Gastroesophageal sphincter (tissue), 4 donors: ENCODE results near the gene PRKN. TPM values are rescaled to one million over a fixed set of nuclear protein-coding genes. Genes with fewer than 3 reads are reported as not detected.

Experiments used
- ATAC-seq: fragments of 150-250 bp; one replicate; pipeline ENCODE4 v1.9.1; 2016; ENCODE audit warnings: mild to moderate bottlenecking, moderate library complexity
- H3K27ac ChIP-seq, 4 donors: fragments of 200-600 bp; sonication (generic) in 3 of 4; 1 replicate in 3 of 4; 2 replicates in 1 of 4; pipeline ENCODE4 v1.5.1; 2016 to 2019
- H3K27me3 ChIP-seq: fragments of 200-600 bp; sonication (generic); one replicate; pipeline ENCODE4 v1.5.1; 2019
- H3K36me3 ChIP-seq, 2 donors: fragments of 200-600 bp; sonication (generic); one replicate each; pipeline ENCODE4 v1.5.1; 2019; ENCODE audit warnings: control low read depth in 1 of 2
- H3K4me1 ChIP-seq, 3 donors: fragments of 200-600 bp; sonication (generic); 1 replicate in 2 of 3; 2 replicates in 1 of 3; pipeline ENCODE4 v1.5.1; 2016 to 2019; ENCODE audit warnings: control low read depth in 2 of 3
- H3K4me3 ChIP-seq, 2 donors: fragments of 200-600 bp; sonication (generic); one replicate each; pipeline ENCODE4 v1.5.1; 2019; ENCODE audit warnings: mild to moderate bottlenecking in 1 of 2, moderate library complexity in 1 of 2
- H3K9me3 ChIP-seq, 3 donors: fragments of 200-600 bp; sonication (generic); one replicate each; pipeline ENCODE4 v1.5.1; 2017 to 2019; ENCODE audit warnings: control low read depth in 2 of 3
- CTCF ChIP-seq, 4 experiments: fragments of 200-600 bp in 2 of 4; fragments of 450-650 bp in 2 of 4; sonication (generic) in 1 of 4; IDR thresholded peaks; one replicate each; pipeline ENCODE4 v1.5.1; 2017 to 2019; ENCODE audit warnings: antibody characterized with exemption in 4 of 4, mild to moderate bottlenecking in 2 of 4, moderate library complexity in 2 of 4
- EP300 ChIP-seq: sonication (generic); formaldehyde crosslinking; IDR thresholded peaks from one replicate; pipeline ENCODE4 v1.6.1; 2017; ENCODE audit warnings: antibody characterized with exemption, mild to moderate bottlenecking
- POLR2A ChIP-seq, 2 donors: fragments of 450-650 bp; IDR thresholded peaks; one replicate each; pipeline ENCODE4 v1.6.1; 2017; ENCODE audit warnings: antibody characterized with exemption in 2 of 2, mild to moderate bottlenecking in 2 of 2, moderate library complexity in 1 of 2
- POLR2AphosphoS5 ChIP-seq: sonication (generic); formaldehyde crosslinking; IDR thresholded peaks from one replicate; pipeline ENCODE4 v1.6.1; 2017; ENCODE audit warnings: antibody characterized with exemption
- whole genome bisulfite sequencing, 2 donors: methylation state at CpG; one replicate each; pipeline ENCODE4 v1.1.5; 2018; ENCODE audit warnings: low coverage in 1 of 2; 5-methylcytosine and 5-hydroxymethylcytosine counted together
- total RNA-seq, 4 donors: library from RNA; depleted of rRNA; stranded (reverse); fragments of >200 nt; gene quantifications; one replicate each; pipeline ENCODE4 v1.1.0, GENCODE V29; 2016

The PRKN gene
- total RNA-seq, 4 donors from 2014 or later, result 8.4 to 58.6 (median 25.8) TPM

GRCh38 chr6:161750686-161751085 is 976.9 kb downstream of the PRKN start:
- TF ChIP-seq POLR2A (IDR thresholded peaks at IDR 0.05) (no peak), CTCF (IDR thresholded peaks at IDR 0.05) (no peak), POLR2AphosphoS5 (no peak)
- H3K36me3 ChIP-seq, result no peaks in the 10 kb centered on the region
- H3K4me3 ChIP-seq, result no peak overlapping the region
- no peak overlapping the region for H3K27ac ChIP-seq
- ATAC-seq, result no peak
- no peaks in the 10 kb centered on the region for H3K9me3 ChIP-seq
- WGBS, 2 donors, result 79 to 94% methylated on average over 2 to 3 of the region's 3 CpGs
- no peaks in the 10 kb centered on the region for H3K27me3 ChIP-seq
- no peaks in the 10 kb centered on the region for H3K4me1 ChIP-seq

- no peaks in the 10 kb centered on the region for H3K9me3 ChIP-seq
- no peak for ATAC-seq
- no peaks in the 10 kb centered on the region for H3K4me1 ChIP-seq
- TF ChIP-seq EP300, result no peak
- H3K27me3 ChIP-seq, result no peaks in the 10 kb centered on the region
- no peaks in the 10 kb centered on the region for H3K36me3 ChIP-seq
- no peak overlapping the region for H3K27ac ChIP-seq
- WGBS, 2 donors, result 94% methylated on average over 2 of the region's 4 CpGs; no CpG with 5 or more reads in 1 of the 2 donors
- H3K4me3 ChIP-seq, result no peak overlapping the region
Observed at GRCh38 chr6:161749576-161749975, 978.0 kb downstream of the PRKN start.

- no peaks in the 10 kb centered on the region for H3K9me3 ChIP-seq
- no peak overlapping the region for H3K4me3 ChIP-seq
- ATAC-seq, result no peak
- WGBS, 2 donors, result 65 to 82% methylated on average over 7 to 11 of the region's 18 CpGs
- no peak overlapping the region for H3K27ac ChIP-seq
- no peaks in the 10 kb centered on the region for H3K4me1 ChIP-seq
- H3K27me3 ChIP-seq, result no peaks in the 10 kb centered on the region
- no peaks in the 10 kb centered on the region for H3K36me3 ChIP-seq
- TF ChIP-seq CTCF (IDR thresholded peaks at IDR 0.05), result peak in 1 of 4 experiments; percentile 29
- no peak for TF ChIP-seq POLR2AphosphoS5
- no peak for TF ChIP-seq EP300
- TF ChIP-seq POLR2A (IDR thresholded peaks at IDR 0.05), result no peak
Observed at GRCh38 chr6:161748535-161749416, 978.8 kb downstream of the PRKN start.

GRCh38 chr6:161747506-161747905 is 980.1 kb downstream of the PRKN start:
- WGBS, 2 donors, result 87 to 89% methylated on average over 7 of the region's 7 CpGs
- Histone ChIP-seq H3K4me3 (no peak overlapping the region), H3K9me3 (no peaks in the 10 kb centered on the region), H3K4me1 (no peaks in the 10 kb centered on the region), H3K27ac (no peak overlapping the region), H3K27me3 (no peaks in the 10 kb centered on the region), H3K36me3 (no peaks in the 10 kb centered on the region)
- ATAC-seq, result no peak
- TF ChIP-seq EP300, result no peak
- no peak for TF ChIP-seq CTCF (IDR thresholded peaks at IDR 0.05)
- no peak for TF ChIP-seq POLR2AphosphoS5
- no peak for TF ChIP-seq POLR2A (IDR thresholded peaks at IDR 0.05)

GRCh38 chr6:161745594-161746141 is 981.9 kb downstream of the PRKN start:
- TF ChIP-seq EP300, result no peak
- TF ChIP-seq POLR2AphosphoS5, result no peak
- no peak for TF ChIP-seq CTCF (IDR thresholded peaks at IDR 0.05)
- TF ChIP-seq POLR2A (IDR thresholded peaks at IDR 0.05), result no peak
- no peaks in the 10 kb centered on the region for H3K27me3 ChIP-seq
- ATAC-seq, result no peak

More at GRCh38 chr6:161745594-161746141, 981.9 kb downstream of the PRKN start:
- H3K4me3 ChIP-seq, result no peak overlapping the region
- WGBS, 2 donors, result 58 to 59% methylated on average over 3 to 5 of the region's 5 CpGs
- no peaks in the 10 kb centered on the region for H3K4me1 ChIP-seq
- no peak overlapping the region for H3K27ac ChIP-seq
- H3K9me3 ChIP-seq, result no peaks in the 10 kb centered on the region
- no peaks in the 10 kb centered on the region for H3K36me3 ChIP-seq
